ENCODE measurements around the gene MAP3K4. TPM values are rescaled to one million over a fixed set of nuclear protein-coding genes. Genes with fewer than 3 reads are reported as not detected.

MAP3K4 gene
- total RNA-seq, 1 experiment from 2014 or later: 54.3 TPM

DNA sequence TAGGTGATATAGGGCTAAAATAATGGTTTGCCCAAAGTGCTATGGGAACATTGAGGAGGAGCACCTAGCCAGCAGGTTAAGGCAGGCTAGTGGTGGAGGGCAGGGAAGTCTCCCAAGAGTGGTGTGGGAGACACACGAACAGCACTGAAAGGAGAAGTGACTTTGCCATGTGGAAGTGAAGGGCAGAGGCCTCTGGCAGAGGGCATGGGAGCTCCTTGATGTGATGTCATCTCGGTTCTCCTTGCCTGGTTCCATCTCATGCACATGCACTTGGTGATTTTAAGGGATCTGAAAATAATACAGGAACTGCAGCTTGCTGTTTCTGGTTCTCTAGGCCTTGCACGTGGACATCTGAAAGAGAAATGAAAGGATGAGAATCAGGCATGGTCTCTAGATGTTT lies 4.7 kb upstream of the MAP3K4 start:
- H3K9ac ChIP-seq (ENCODE audit: extremely low read depth, insufficient read length, low read length): no peak overlapping the region
- no peak overlapping the region for H3K14ac ChIP-seq (ENCODE audit: insufficient read depth, low read length)
- H3K4me3 Mint-ChIP-seq: no peak overlapping the region
- TF ChIP-seq, protein P1, sequence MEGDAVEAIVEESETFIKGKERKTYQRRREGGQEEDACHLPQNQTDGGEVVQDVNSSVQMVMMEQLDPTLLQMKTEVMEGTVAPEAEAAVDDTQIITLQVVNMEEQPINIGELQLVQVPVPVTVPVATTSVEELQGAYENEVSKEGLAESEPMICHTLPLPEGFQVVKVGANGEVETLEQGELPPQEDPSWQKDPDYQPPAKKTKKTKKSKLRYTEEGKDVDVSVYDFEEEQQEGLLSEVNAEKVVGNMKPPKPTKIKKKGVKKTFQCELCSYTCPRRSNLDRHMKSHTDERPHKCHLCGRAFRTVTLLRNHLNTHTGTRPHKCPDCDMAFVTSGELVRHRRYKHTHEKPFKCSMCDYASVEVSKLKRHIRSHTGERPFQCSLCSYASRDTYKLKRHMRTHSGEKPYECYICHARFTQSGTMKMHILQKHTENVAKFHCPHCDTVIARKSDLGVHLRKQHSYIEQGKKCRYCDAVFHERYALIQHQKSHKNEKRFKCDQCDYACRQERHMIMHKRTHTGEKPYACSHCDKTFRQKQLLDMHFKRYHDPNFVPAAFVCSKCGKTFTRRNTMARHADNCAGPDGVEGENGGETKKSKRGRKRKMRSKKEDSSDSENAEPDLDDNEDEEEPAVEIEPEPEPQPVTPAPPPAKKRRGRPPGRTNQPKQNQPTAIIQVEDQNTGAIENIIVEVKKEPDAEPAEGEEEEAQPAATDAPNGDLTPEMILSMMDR (conservative IDR thresholded peaks at IDR 0.05): no peak
- H3K4me1 Mint-ChIP-seq: peaks cover 2 to 3% of the 10 kb centered on the region in 2 experiments; a peak in 3 of 4 replicates
- H2BK15ac ChIP-seq (ENCODE audit: low read depth, low read length): no peak overlapping the region
- no peak overlapping the region for H2BK20ac ChIP-seq (ENCODE audit: low read depth, low read length, poor library complexity, severe bottlenecking)
- no peaks in the 10 kb centered on the region for H3K4me1 ChIP-seq (ENCODE audit: insufficient read depth, low read length)
- peaks cover 5% of the 10 kb centered on the region for H3K27me3 Mint-ChIP-seq (ENCODE audit: low read depth)
- H2BK120ac ChIP-seq (ENCODE audit: low read depth, low read length, poor library complexity, severe bottlenecking): no peak overlapping the region
- WGBS (ENCODE audit: extremely low coverage, insufficient read length, low lambda C conversion rate): no CpG with 5 or more reads among the region's 3 CpGs
- no peak overlapping the region for H4K8ac ChIP-seq (replicated peaks; ENCODE audit: insufficient read length, low read depth, low read length)
- no peak overlapping the region for H4K5ac ChIP-seq (ENCODE audit: insufficient read length, low read depth, low read length)
- H4K91ac ChIP-seq (ENCODE audit: insufficient read length, low read depth, low read length): no peak overlapping the region
- no peak overlapping the region for H2BK5ac ChIP-seq (ENCODE audit: insufficient read length, low read length)
- no peak for DNase-seq
- no peak overlapping the region for H3K4me2 ChIP-seq (ENCODE audit: insufficient read depth, insufficient read length, low read length)
- H3K27ac ChIP-seq (ENCODE audit: insufficient read length, low read depth, low read length): no peak overlapping the region
- H3K23me2 ChIP-seq (ENCODE audit: insufficient read length, low read depth, low read length, poor library complexity, severe bottlenecking): peaks cover 3% of the 10 kb centered on the region
- H2AK5ac ChIP-seq (ENCODE audit: insufficient read length, low read length): no peak overlapping the region
- no peak overlapping the region for H3K23ac ChIP-seq (ENCODE audit: insufficient read length, low read depth, low read length)
- no peak overlapping the region for H2AFZ ChIP-seq (ENCODE audit: low read length)
- H3K18ac ChIP-seq (ENCODE audit: insufficient read length, low read depth, low read length): no peak overlapping the region
- no peaks in the 10 kb centered on the region for H3K79me2 ChIP-seq (ENCODE audit: insufficient read depth, low read length)
- no peak overlapping the region for H3T11ph ChIP-seq (ENCODE audit: low read length)
- no peaks in the 10 kb centered on the region for H3K9me3 ChIP-seq (ENCODE audit: control insufficient read depth, low read depth, low read length)
- H3K4ac ChIP-seq (ENCODE audit: low read depth, low read length): no peak overlapping the region
- H3K27me3 ChIP-seq (ENCODE audit: insufficient read depth, low read length): no peaks in the 10 kb centered on the region
- peaks cover 33 to 43% of the 10 kb centered on the region in 2 experiments for H3K9me3 Mint-ChIP-seq
- H3K56ac ChIP-seq (ENCODE audit: insufficient read length, low read depth, low read length): no peak overlapping the region
- H3K79me1 ChIP-seq (ENCODE audit: insufficient read depth, low read depth, low read length, poor library complexity, severe bottlenecking): no peaks in the 10 kb centered on the region
- H2BK12ac ChIP-seq (ENCODE audit: insufficient read length, low read depth, low read length): no peak overlapping the region
- no peak overlapping the region for H3K27ac Mint-ChIP-seq
- peaks cover 16 to 35% (median 20%) of the 10 kb centered on the region in 3 experiments for H3K36me3 Mint-ChIP-seq (ENCODE audit: insufficient read depth in 1 of 3, low read depth in 3 of 3)
- no peaks in the 10 kb centered on the region for H4K20me1 ChIP-seq (ENCODE audit: control insufficient read depth, insufficient read depth, insufficient read length)
